ENCODE results near the gene SLC66A3. TPM values are rescaled to one million over a fixed set of nuclear protein-coding genes. Genes with fewer than 3 reads are reported as not detected.

Gene SLC66A3
- total RNA-seq, 1 donor from 2014 or later: 14.3 TPM

DNA sequence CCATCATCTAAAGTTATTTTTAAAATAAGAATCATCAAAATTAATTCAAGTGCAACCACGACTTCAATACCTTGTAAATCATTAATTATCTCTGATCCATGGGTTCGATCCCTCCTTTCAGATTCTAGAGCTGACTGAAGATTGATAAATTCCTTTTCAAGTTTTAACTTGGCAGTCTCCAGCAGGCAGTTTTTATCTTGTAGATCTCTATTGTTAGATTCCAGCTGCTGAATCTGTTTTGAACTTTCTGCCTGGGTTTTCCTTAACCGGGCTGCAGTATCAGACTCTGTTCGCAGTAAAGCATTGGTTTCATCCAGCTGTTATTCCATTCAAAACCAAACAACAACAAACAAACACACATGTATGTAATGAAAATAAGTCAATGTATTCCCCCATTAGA, 59.5 kb downstream of the SLC66A3 start:
- Mint-ChIP-seq H3K27ac (ENCODE audit: unreplicated experiment) (no peak overlapping the region), H3K4me1 (ENCODE audit: low read depth, unreplicated experiment) (peaks cover 11% of the 10 kb centered on the region), H3K27me3 (ENCODE audit: low read depth, unreplicated experiment) (no peaks in the 10 kb centered on the region), H3K36me3 (ENCODE audit: low read depth, unreplicated experiment) (peaks cover 16% of the 10 kb centered on the region), H3K9me3 (ENCODE audit: unreplicated experiment) (peaks cover 2% of the 10 kb centered on the region), H3K4me3 (ENCODE audit: unreplicated experiment) (no peak overlapping the region)
- TF ChIP-seq EZH2 (IDR thresholded peaks at IDR 0.05; ENCODE audit: insufficient read depth, low read length): no peak
- TF ChIP-seq, protein P1, sequence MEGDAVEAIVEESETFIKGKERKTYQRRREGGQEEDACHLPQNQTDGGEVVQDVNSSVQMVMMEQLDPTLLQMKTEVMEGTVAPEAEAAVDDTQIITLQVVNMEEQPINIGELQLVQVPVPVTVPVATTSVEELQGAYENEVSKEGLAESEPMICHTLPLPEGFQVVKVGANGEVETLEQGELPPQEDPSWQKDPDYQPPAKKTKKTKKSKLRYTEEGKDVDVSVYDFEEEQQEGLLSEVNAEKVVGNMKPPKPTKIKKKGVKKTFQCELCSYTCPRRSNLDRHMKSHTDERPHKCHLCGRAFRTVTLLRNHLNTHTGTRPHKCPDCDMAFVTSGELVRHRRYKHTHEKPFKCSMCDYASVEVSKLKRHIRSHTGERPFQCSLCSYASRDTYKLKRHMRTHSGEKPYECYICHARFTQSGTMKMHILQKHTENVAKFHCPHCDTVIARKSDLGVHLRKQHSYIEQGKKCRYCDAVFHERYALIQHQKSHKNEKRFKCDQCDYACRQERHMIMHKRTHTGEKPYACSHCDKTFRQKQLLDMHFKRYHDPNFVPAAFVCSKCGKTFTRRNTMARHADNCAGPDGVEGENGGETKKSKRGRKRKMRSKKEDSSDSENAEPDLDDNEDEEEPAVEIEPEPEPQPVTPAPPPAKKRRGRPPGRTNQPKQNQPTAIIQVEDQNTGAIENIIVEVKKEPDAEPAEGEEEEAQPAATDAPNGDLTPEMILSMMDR (IDR thresholded peaks at IDR 0.05; ENCODE audit: insufficient read depth, low read depth, low read length): no peak
- H3K4me2 ChIP-seq (ENCODE audit: low read length): no peak overlapping the region
- no peaks in the 10 kb centered on the region for H3K79me2 ChIP-seq (ENCODE audit: insufficient read depth, low read length)
- no peaks in the 10 kb centered on the region for H3K27me3 ChIP-seq (ENCODE audit: insufficient read depth, low read length)
- H3K9ac ChIP-seq (ENCODE audit: low read length): no peak overlapping the region
- H3K4me3 ChIP-seq (ENCODE audit: insufficient read depth, low read depth, low read length): no peak overlapping the region
- no peak overlapping the region for H2AFZ ChIP-seq (ENCODE audit: low read depth, low read length)
- FAIRE-seq (no peak), DNase-seq (ENCODE audit: low read depth) (no peak)
- peaks cover 20% of the 10 kb centered on the region for H3K36me3 ChIP-seq (ENCODE audit: insufficient read depth, low read length)
- peaks cover 13% of the 10 kb centered on the region for H4K20me1 ChIP-seq (ENCODE audit: insufficient read depth, low read length)
- H3K4me1 ChIP-seq (ENCODE audit: insufficient read depth, low read length): peaks cover 4% of the 10 kb centered on the region
- H3K27ac ChIP-seq (ENCODE audit: low read depth, low read length): no peak overlapping the region
- no peaks in the 10 kb centered on the region for H3K9me3 ChIP-seq (ENCODE audit: insufficient read depth, low read depth, low read length)

DNA sequence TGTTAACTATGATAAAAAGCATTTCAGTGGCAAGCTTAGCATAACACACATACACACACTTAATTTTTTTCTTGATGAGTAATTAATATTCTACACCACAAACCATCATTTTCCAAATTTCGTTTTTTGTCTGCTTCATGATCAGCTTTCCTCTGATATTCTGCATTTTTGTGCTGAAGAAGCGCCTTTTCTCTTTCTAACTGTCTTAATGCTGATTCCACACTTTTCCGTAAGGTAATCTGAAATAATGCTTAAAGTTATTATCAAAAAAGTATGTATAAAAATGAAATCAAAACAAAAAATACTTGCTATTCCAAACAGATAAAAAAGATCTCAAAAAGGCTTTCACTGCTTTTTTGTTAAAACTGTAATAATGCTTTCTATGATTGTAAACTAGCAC, 60.1 kb downstream of the SLC66A3 start:
- no peaks in the 10 kb centered on the region for H3K27me3 Mint-ChIP-seq (ENCODE audit: low read depth, unreplicated experiment)
- H3K9me3 Mint-ChIP-seq (ENCODE audit: unreplicated experiment): peaks cover 2% of the 10 kb centered on the region
- no peak overlapping the region for H2AFZ ChIP-seq (ENCODE audit: low read depth, low read length)
- H3K79me2 ChIP-seq (ENCODE audit: insufficient read depth, low read length): no peaks in the 10 kb centered on the region
- no peak overlapping the region for H3K9ac ChIP-seq (ENCODE audit: low read length)
- FAIRE-seq (no peak), DNase-seq (ENCODE audit: low read depth) (no peak)
- H3K4me2 ChIP-seq (ENCODE audit: low read length): no peak overlapping the region
- H3K36me3 ChIP-seq (ENCODE audit: insufficient read depth, low read length): peaks cover 22% of the 10 kb centered on the region
- peaks cover 4% of the 10 kb centered on the region for H3K4me1 ChIP-seq (ENCODE audit: insufficient read depth, low read length)
- H3K36me3 Mint-ChIP-seq (ENCODE audit: low read depth, unreplicated experiment): peaks cover 18% of the 10 kb centered on the region
- H3K4me3 ChIP-seq (ENCODE audit: insufficient read depth, low read depth, low read length): no peak overlapping the region
- no peaks in the 10 kb centered on the region for H3K27me3 ChIP-seq (ENCODE audit: insufficient read depth, low read length)
- no peak overlapping the region for H3K27ac ChIP-seq (ENCODE audit: low read depth, low read length)
- peaks cover 11% of the 10 kb centered on the region for H3K4me1 Mint-ChIP-seq (ENCODE audit: low read depth, unreplicated experiment)
- H4K20me1 ChIP-seq (ENCODE audit: insufficient read depth, low read length): peaks cover 13% of the 10 kb centered on the region
- no peaks in the 10 kb centered on the region for H3K9me3 ChIP-seq (ENCODE audit: insufficient read depth, low read depth, low read length)
- no peak for TF ChIP-seq EZH2 (IDR thresholded peaks at IDR 0.05; ENCODE audit: insufficient read depth, low read length)
- TF ChIP-seq, protein P1 (IDR thresholded peaks at IDR 0.05; ENCODE audit: insufficient read depth, low read depth, low read length): no peak
- no peak overlapping the region for H3K27ac Mint-ChIP-seq (ENCODE audit: unreplicated experiment)
- H3K4me3 Mint-ChIP-seq (ENCODE audit: unreplicated experiment): no peak overlapping the region

DNA sequence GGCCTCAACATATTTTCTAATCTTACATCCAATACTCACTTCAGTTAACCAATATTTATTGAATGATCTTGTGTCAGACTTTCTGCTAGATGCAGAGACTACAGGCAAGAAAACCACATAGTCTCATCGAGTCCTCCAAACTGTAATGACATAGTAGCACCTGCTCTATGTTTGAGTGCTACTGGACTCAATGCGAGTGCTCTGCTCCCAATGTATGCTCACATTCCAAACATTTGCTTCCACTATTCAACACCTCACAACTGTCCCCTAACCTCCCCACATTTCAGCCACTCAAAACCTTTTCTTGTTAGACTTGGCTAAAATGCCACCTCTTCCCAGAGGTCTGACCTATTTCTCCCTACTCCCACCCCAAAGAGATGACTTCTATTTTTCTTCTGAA, 65.2 kb downstream of the SLC66A3 start:
- no peaks in the 10 kb centered on the region for H3K4me1 Mint-ChIP-seq (ENCODE audit: low read depth, unreplicated experiment)
- Histone ChIP-seq H3K4me1 (ENCODE audit: insufficient read depth, low read length) (no peaks in the 10 kb centered on the region), H2AFZ (ENCODE audit: low read depth, low read length) (no peak overlapping the region), H3K4me2 (ENCODE audit: low read length) (no peak overlapping the region), H3K36me3 (ENCODE audit: insufficient read depth, low read length) (peaks cover 11% of the 10 kb centered on the region), H4K20me1 (ENCODE audit: insufficient read depth, low read length) (no peaks in the 10 kb centered on the region), H3K9ac (ENCODE audit: low read length) (no peak overlapping the region), H3K27me3 (ENCODE audit: insufficient read depth, low read length) (no peaks in the 10 kb centered on the region), H3K4me3 (ENCODE audit: insufficient read depth, low read depth, low read length) (no peak overlapping the region), H3K9me3 (ENCODE audit: insufficient read depth, low read depth, low read length) (no peaks in the 10 kb centered on the region), H3K79me2 (ENCODE audit: insufficient read depth, low read length) (peaks cover 4% of the 10 kb centered on the region), H3K27ac (ENCODE audit: low read depth, low read length) (no peak overlapping the region)
- no peaks in the 10 kb centered on the region for H3K27me3 Mint-ChIP-seq (ENCODE audit: low read depth, unreplicated experiment)
- H3K9me3 Mint-ChIP-seq (ENCODE audit: unreplicated experiment): peaks cover 2% of the 10 kb centered on the region
- no peak overlapping the region for H3K4me3 Mint-ChIP-seq (ENCODE audit: unreplicated experiment)
- no peak for FAIRE-seq
- H3K36me3 Mint-ChIP-seq (ENCODE audit: low read depth, unreplicated experiment): peaks cover 12% of the 10 kb centered on the region
- H3K27ac Mint-ChIP-seq (ENCODE audit: unreplicated experiment): no peak overlapping the region
- TF ChIP-seq, protein P1 (IDR thresholded peaks at IDR 0.05; ENCODE audit: insufficient read depth, low read depth, low read length): no peak
- no peak for TF ChIP-seq EZH2 (IDR thresholded peaks at IDR 0.05; ENCODE audit: insufficient read depth, low read length)
- DNase-seq (ENCODE audit: low read depth): no peak

Data from astrocyte (in vitro differentiated cells and primary cell).